Measurements from ENCODE around the gene ANO10. TPM values are rescaled to one million over a fixed set of nuclear protein-coding genes. Genes with fewer than 3 reads are reported as not detected.

ANO10 gene
- total and polyA plus RNA-seq, 11 donors: 8.3 to 29.8 (median 15.8) TPM

DNA sequence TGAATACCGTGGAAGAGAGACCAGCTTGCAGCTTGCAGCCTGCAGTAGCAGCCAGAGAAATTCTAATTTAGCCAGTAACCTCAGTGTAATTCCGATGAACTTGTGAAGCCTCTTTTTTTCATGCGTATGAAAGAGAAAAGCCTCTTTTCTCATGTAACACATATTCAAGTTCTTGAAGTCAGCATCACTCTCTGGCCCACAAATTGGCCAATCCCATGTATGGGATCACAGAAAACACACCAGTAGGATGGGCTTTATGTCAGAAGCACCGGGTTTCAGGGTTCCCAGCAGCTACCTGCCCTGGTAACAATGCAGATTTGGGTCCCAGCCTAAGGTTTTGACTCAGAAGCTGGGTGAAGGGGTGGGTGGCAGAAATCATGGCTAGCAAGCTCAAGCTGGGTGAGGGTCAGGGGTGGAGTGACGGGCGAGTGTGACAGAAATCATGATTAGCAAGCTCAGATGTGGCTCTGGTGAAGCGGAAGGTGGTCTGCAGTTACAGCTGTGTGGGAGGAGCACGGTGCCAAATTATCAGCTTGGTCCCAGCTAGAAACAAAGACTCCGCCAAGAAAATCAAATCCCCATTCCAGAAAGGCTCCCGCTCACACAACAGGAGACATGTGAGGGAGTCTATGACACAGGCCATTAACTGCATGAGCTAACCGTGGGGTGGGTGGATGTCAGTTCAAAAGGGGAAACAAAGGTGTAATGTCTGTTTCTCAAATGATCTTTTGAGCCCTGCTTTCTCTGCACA is 248.8 kb downstream of the ANO10 start:
- H3K27ac ChIP-seq: peak overlapping the region in 1 of 12 donors; percentile 4
- no peak for TF ChIP-seq POLR2A (IDR thresholded peaks at IDR 0.05)
- TF ChIP-seq, protein P1, sequence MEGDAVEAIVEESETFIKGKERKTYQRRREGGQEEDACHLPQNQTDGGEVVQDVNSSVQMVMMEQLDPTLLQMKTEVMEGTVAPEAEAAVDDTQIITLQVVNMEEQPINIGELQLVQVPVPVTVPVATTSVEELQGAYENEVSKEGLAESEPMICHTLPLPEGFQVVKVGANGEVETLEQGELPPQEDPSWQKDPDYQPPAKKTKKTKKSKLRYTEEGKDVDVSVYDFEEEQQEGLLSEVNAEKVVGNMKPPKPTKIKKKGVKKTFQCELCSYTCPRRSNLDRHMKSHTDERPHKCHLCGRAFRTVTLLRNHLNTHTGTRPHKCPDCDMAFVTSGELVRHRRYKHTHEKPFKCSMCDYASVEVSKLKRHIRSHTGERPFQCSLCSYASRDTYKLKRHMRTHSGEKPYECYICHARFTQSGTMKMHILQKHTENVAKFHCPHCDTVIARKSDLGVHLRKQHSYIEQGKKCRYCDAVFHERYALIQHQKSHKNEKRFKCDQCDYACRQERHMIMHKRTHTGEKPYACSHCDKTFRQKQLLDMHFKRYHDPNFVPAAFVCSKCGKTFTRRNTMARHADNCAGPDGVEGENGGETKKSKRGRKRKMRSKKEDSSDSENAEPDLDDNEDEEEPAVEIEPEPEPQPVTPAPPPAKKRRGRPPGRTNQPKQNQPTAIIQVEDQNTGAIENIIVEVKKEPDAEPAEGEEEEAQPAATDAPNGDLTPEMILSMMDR (IDR thresholded peaks at IDR 0.05): no peak
- intact Hi-C loops (cut with DNase I): loop anchor here in 1 of 10 donors (10.0 kb wide), 1 partner anchor 208 kb away; no protein-coding TSS in a partner anchor
- H3K9me3 ChIP-seq: no peaks in the 10 kb centered on the region
- H3K36me3 ChIP-seq: no peaks in the 10 kb centered on the region
- no peaks in the 10 kb centered on the region for H3K27me3 ChIP-seq
- H3K4me1 ChIP-seq: peaks cover 0 to 13% (median 0%) of the 10 kb centered on the region in 12 donors
- no peak overlapping the region for H3K4me3 ChIP-seq
- DNase-seq: no peak
- 82 to 86% (median 83%) methylated on average over 11 of the region's 11 CpGs for WGBS, 4 donors
- ATAC-seq: peak in 2 of 4 donors; percentile 36 to 41

DNA sequence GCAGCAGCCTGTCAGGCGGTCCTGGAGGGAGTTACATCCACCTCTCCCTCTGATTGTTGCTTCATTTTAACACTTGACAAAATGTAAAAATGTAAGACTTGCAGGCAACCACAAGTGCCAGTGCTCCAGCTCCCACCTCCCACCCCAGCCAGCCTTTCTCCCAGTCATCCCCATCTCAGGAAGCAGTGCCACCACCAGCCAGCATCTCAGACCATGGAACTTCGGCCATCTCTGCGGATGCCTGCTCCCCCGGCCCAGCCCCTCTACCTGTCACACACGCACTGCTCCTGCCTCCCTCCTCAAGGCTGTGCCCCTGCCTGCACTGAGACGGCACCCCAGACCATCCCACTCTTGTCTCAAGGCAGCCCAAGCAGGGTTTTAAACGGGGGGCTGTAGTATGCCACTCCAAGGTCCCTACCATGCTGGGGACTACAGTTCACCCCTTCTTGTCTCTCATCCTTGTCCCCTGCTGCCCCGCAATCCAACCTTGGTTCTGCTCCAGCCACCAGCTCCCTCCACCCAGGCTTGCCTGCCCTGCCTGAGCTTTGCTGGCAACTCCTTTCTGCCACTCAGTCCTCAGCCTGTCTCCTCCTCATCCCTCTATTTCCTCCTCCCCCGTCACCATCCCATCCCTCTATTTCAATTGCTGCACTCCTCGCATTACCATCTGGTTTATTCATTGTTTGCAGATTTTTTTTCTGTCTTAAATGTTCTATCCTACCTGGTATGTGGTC is 249.6 kb downstream of the ANO10 start:
- intact Hi-C loops (cut with DNase I): loop anchor here in 1 of 10 donors (10.0 kb wide), 1 partner anchor 207 kb away; no protein-coding TSS in a partner anchor
- no peak for ATAC-seq
- H3K27me3 ChIP-seq: no peaks in the 10 kb centered on the region
- H3K36me3 ChIP-seq: no peaks in the 10 kb centered on the region
- no peak for DNase-seq
- no peak overlapping the region for H3K4me3 ChIP-seq
- no peaks in the 10 kb centered on the region for H3K9me3 ChIP-seq
- TF ChIP-seq POLR2A (IDR thresholded peaks at IDR 0.05): no peak
- TF ChIP-seq, protein P1 (IDR thresholded peaks at IDR 0.05): no peak
- no peak overlapping the region for H3K27ac ChIP-seq
- WGBS, 4 donors: 96 to 98% (median 96%) methylated on average over 10 of the region's 10 CpGs
- peaks cover 0 to 14% (median 0%) of the 10 kb centered on the region in 12 donors for H3K4me1 ChIP-seq

DNA sequence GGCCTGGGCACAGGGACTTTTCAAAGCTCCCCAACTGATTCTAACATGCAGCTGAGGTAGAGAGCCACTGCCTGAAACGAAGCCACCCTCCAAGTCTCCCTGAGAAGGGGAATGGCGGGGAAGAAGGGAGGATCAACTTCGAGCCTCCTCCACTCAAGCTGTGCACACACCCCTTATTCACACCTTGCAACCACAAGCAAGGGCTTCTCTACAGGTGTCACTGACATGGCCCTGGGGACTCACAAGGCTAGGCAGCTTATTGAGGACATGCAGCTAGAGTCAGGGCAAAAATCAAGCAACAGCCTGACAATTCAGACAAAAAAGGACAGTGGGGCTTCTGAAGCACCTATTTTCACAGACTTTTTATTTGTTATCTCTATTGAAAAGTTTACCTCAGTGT is 250.3 kb downstream of the ANO10 start:
- Histone ChIP-seq H3K4me1 (peaks cover 0 to 21% (median 4%) of the 10 kb centered on the region in 12 donors), H3K27ac (no peak overlapping the region), H3K36me3 (no peaks in the 10 kb centered on the region), H3K4me3 (no peak overlapping the region), H3K27me3 (no peaks in the 10 kb centered on the region), H3K9me3 (no peaks in the 10 kb centered on the region)
- ATAC-seq (no peak), DNase-seq (no peak)
- intact Hi-C loops (cut with DNase I): loop anchor here in 1 of 10 donors (10.0 kb wide), 1 partner anchor 207 kb away; no protein-coding TSS in a partner anchor
- 76 to 100% (median 93%) methylated on average over 3 of the region's 3 CpGs for WGBS, 4 donors
- TF ChIP-seq, protein P1 (IDR thresholded peaks at IDR 0.05): no peak
- no peak for TF ChIP-seq POLR2A (IDR thresholded peaks at IDR 0.05)

Measured in heart left ventricle (tissue), 16 donors.